GM12878 (cell line): Measurements from ENCODE around the gene PAPOLA. TPM values are rescaled to one million over a fixed set of nuclear protein-coding genes. Genes with fewer than 3 reads are reported as not detected.

Experiments used
- ATAC-seq: fragments of 200-7000 bp; cut with Tn5 transposase; 3 replicates; pipeline ENCODE4 v1.9.1; 2020; ENCODE audit warnings: mild to moderate bottlenecking, moderate library complexity
- BruUV-seq: library from RNA; stranded (reverse); fragments of 400-500 nt; replicated peaks from 2 replicates; lab custom pipeline; 2021; lab: Mats Ljungman, UMichigan
- CTCF ChIA-PET: fragments of 300-600 bp; sonication (Branson Sonifier 250); formaldehyde crosslinking; extraction: SDS; loops from one replicate; lab custom pipeline; 2021; ENCODE audit warnings: inconsistent platforms; lab: Yijun Ruan, JAX
- POLR2A ChIA-PET: fragments of 350-600 bp; formaldehyde crosslinking; extraction: SDS; loops from one replicate; lab custom pipeline; 2021; ENCODE audit warnings: inconsistent platforms; lab: Charles Lee
- RAD21 ChIA-PET: fragments of 300-600 bp; sonication (Branson Sonifier 250); formaldehyde crosslinking; loops from one replicate; lab custom pipeline; 2023; ENCODE audit warnings: antibody characterized with exemption; ENCODE audit not compliant: unreplicated experiment; lab: Charles Lee
- SMC1A ChIA-PET: fragments of 300-600 bp; sonication (Branson Sonifier 250); formaldehyde crosslinking; loops from one replicate; lab custom pipeline; 2023; ENCODE audit not compliant: unreplicated experiment, uncharacterized antibody; lab: Charles Lee
- DNase-seq: peaks from one replicate; pipeline ENCODE4 v3.0.0-alpha.2; 2011; ENCODE audit warnings: low read depth, low spot score
- FAIRE-seq: peaks from 3 replicates; lab custom pipeline; 2011; peaks lifted over from hg19 to GRCh38; lab: Jason Lieb, UNC
- H2AFZ ChIP-seq: 2 replicates; pipeline ENCODE4 v1.6.0; 2011; ENCODE audit warnings: low read depth, low read length, control low read depth; ENCODE audit not compliant: control insufficient read depth
- H3K27ac ChIP-seq: 2 replicates; pipeline ENCODE4 v1.5.1; 2011; ENCODE audit warnings: control low read depth; ENCODE audit not compliant: control insufficient read depth, insufficient read depth
- H3K27me3 ChIP-seq, 2 experiments: replicated peaks in 1 of 2; 2 replicates each; pipeline versions ENCODE4 v1.6.0 to v1.6.1; 2011; ENCODE audit warnings: low read length in 1 of 2; ENCODE audit not compliant: control insufficient read depth in 2 of 2, insufficient read depth in 2 of 2
- H3K36me3 ChIP-seq, 2 experiments: 2 replicates each; pipeline ENCODE4 v1.5.1; 2011; ENCODE audit warnings: low read length in 1 of 2; ENCODE audit not compliant: control insufficient read depth in 2 of 2, insufficient read depth in 2 of 2
- H3K4me1 ChIP-seq: 2 replicates; pipeline ENCODE4 v1.6.1; 2011; ENCODE audit warnings: mild to moderate bottlenecking, low read length, moderate library complexity, mixed read lengths; ENCODE audit not compliant: control insufficient read depth, insufficient read depth
- H3K4me2 ChIP-seq: 2 replicates; pipeline ENCODE4 v1.6.0; 2011; ENCODE audit warnings: control low read depth; ENCODE audit not compliant: control insufficient read depth, insufficient read depth
- H3K4me3 ChIP-seq: fragments of 200-600 bp; sonication (generic); 2 replicates; pipeline ENCODE4 v1.5.1; 2016
- H3K79me2 ChIP-seq: 2 replicates; pipeline ENCODE4 v1.6.0; 2011; ENCODE audit warnings: low read length; ENCODE audit not compliant: control insufficient read depth, insufficient read depth
- H3K9ac ChIP-seq: 2 replicates; pipeline ENCODE4 v1.8.0; 2011; ENCODE audit warnings: low read length, control low read depth, mixed read lengths; ENCODE audit not compliant: control insufficient read depth, insufficient read depth
- H3K9me3 ChIP-seq: replicated peaks from 3 replicates; pipeline ENCODE4 v1.5.1; 2011; ENCODE audit warnings: mild to moderate bottlenecking, low read length; ENCODE audit not compliant: control insufficient read depth, insufficient read depth
- H4K20me1 ChIP-seq: 2 replicates; pipeline ENCODE4 v1.6.0; 2011; ENCODE audit not compliant: control insufficient read depth, insufficient read depth
- ESRRA ChIP-seq: IDR thresholded peaks from 2 replicates; pipeline ENCODE4 v1.6.1; 2012; ENCODE audit warnings: mild to moderate bottlenecking, low read length, improper control_type of control experiment
- TCF3 ChIP-seq: IDR thresholded peaks from 2 replicates; pipeline ENCODE4 v1.6.1; 2012; ENCODE audit warnings: low read depth, mild to moderate bottlenecking, low read length, borderline replicate concordance; ENCODE audit not compliant: insufficient read depth
- WGBS: methylation state at CpG from one replicate; pipeline ENCODE4 v1.1.6; 2016; ENCODE audit warnings: low lambda C conversion rate; ENCODE audit not compliant: insufficient replicate concordance, insufficient coverage; ENCODE audit errors: missing lambda C conversion rate; 5-methylcytosine and 5-hydroxymethylcytosine counted together
- in situ Hi-C: fragments of 300-500 bp; cut with MboI; formaldehyde crosslinking; loops from 9 replicates; pipeline ENCODE4 v1.14.3; 2018; ENCODE audit warnings: mixed read lengths
- intact Hi-C: fragments of 100-400 bp; cut with micrococcal nuclease; formaldehyde crosslinking; loops from one replicate; pipeline ENCODE4 v1.14.2; 2022; ENCODE audit not compliant: unreplicated experiment
- polyA plus RNA-seq, 11 experiments: library from polyadenylated mRNA; depleted of rRNA in 4 of 11; unstranded in 6 of 11; stranded (reverse) in 5 of 11; fragments of >200 nt; fragmentation: Nextera tagmentation in 4 of 11; fragmentation: Illumina TruSeq in 1 of 11; extraction: Ambion mirVana in 4 of 11; extraction: Trizol in 1 of 11; gene quantifications; 1 replicate in 1 of 11; 2 replicates in 10 of 11; pipeline versions ENCODE4 v1.2.1 to v1.2.3, GENCODE V29; 2011 to 2016; ENCODE audit warnings: inconsistent platforms in 2 of 11, missing spikeins in 2 of 11, low read depth in 1 of 11
- total RNA-seq, 4 experiments: library from RNA; depleted of rRNA in 3 of 4; stranded (reverse); fragments of >200 nt in 3 of 4; fragmentation: Illumina TruSeq in 1 of 4; extraction: Trizol in 1 of 4; gene quantifications; 2 replicates each; pipeline versions ENCODE4 v1.2.1 to v1.2.3, GENCODE V29; 2013 to 2021
- TF ChIP-seq, protein P1 (sequence below): IDR thresholded peaks from 2 replicates; pipeline ENCODE4 v1.6.1; 2011; ENCODE audit warnings: low read depth, mild to moderate bottlenecking, low read length, moderate library complexity, borderline replicate concordance; ENCODE audit errors: extremely low read depth
- TF ChIP-seq, protein P2 (sequence below): fragments of 450-650 bp; IDR thresholded peaks from 2 replicates; pipeline ENCODE4 v1.6.1; 2017; ENCODE audit warnings: borderline replicate concordance

The PAPOLA gene
- total and polyA plus RNA-seq, 10 of the 15 experiments (the other 5 are each of a cell fraction or from before 2014, with no cell fraction given) = 46.0 to 185 (median 114) TPM

DNA sequence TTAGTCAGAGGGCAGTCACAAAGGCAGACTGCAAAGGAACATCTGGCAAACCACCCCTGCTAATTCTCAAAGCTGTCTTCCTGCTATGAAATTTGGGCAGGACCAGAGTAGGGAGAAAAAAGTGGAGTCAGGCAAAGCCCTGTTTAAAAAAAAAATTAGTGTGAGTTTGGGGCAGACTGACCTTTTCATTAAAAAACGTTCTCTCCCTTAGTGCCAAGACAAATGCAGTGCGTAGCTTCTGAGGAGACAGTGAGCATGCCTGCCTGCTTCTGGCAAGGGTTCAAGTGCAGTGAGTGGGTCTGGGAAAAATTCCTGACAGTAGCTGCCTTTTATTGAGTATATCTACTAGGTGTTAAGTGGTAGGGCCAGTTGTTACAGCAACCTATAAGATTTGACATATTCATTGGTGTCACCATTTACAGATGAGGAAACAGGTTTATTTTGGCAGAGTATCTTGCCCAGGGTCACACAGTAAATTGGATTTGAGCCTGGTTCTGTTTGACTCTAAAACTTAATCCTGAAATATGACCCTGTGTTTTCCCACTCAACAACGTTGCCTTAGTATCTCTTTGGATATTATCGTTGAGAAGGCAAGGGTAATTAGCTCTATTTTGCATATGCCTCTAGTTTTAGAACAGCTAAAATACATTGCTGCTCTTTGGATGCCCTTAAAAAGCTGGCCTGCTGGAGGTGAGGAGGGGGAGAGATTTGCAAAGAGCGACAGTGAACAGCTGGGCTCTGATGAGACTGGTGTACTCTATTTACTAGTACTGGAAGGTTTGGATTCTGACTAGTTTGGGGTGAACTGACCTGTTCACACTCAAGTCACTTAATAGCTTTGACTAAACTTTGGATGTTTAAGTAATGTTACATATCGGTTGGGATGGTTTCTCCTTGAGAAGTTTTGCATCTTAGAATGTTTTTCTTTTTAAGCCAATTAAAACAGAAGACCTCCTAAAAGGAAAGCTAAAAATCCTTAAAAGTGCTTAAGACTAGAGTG, 72.8 kb downstream of the PAPOLA start:
- no peak overlapping the region for H3K4me2 ChIP-seq
- TF ChIP-seq TCF3 (no peak), ESRRA (no peak)
- TF ChIP-seq, protein P1, sequence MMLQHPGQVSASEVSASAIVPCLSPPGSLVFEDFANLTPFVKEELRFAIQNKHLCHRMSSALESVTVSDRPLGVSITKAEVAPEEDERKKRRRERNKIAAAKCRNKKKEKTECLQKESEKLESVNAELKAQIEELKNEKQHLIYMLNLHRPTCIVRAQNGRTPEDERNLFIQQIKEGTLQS = no peak
- TF ChIP-seq, protein P2, sequence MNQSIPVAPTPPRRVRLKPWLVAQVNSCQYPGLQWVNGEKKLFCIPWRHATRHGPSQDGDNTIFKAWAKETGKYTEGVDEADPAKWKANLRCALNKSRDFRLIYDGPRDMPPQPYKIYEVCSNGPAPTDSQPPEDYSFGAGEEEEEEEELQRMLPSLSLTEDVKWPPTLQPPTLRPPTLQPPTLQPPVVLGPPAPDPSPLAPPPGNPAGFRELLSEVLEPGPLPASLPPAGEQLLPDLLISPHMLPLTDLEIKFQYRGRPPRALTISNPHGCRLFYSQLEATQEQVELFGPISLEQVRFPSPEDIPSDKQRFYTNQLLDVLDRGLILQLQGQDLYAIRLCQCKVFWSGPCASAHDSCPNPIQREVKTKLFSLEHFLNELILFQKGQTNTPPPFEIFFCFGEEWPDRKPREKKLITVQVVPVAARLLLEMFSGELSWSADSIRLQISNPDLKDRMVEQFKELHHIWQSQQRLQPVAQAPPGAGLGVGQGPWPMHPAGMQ = no peak
- no peak overlapping the region for H3K27ac ChIP-seq
- no peak overlapping the region for H3K4me3 ChIP-seq
- DNase-seq (no peak), ATAC-seq (no peak), FAIRE-seq (no peak)
- H3K9ac ChIP-seq = no peak overlapping the region
- no peaks in the 10 kb centered on the region for H4K20me1 ChIP-seq
- POLR2A ChIA-PET = no interaction called here
- peaks cover 0 to 4% of the 10 kb centered on the region in 2 experiments; a peak in 1 of 4 replicates for H3K36me3 ChIP-seq
- intact Hi-C loops = no loop called here
- H3K27me3 ChIP-seq = no peaks in the 10 kb centered on the region
- no peaks in the 10 kb centered on the region for H3K4me1 ChIP-seq
- 60% methylated on average over 6 of the region's 6 CpGs for whole genome bisulfite sequencing
- RAD21 ChIA-PET = interaction anchor here (0.8 kb wide), 1 partner anchor 24 kb away, joined by 3 read pairs; no protein-coding TSS in a partner anchor
- no peak overlapping the region for H2AFZ ChIP-seq
- H3K9me3 ChIP-seq = no peaks in the 10 kb centered on the region
- H3K79me2 ChIP-seq = no peaks in the 10 kb centered on the region
- SMC1A ChIA-PET = interaction anchor here (0.5 to 1.6 kb wide), 2 partner anchors 10 to 84 kb away, joined by 3 to 4 read pairs; no protein-coding TSS in a partner anchor
- in situ Hi-C loops = no loop called here
- CTCF ChIA-PET = interaction anchor here (0.5 to 2.7 kb wide), 5 partner anchors 9 to 895 kb away, joined by 3 to 8 read pairs (median 3); no protein-coding TSS in a partner anchor
- no TSS peak for BruUV-seq
